IPS DF 6.9 (cell line): ENCODE measurements around the gene IMPA2.
"Not testable (repeated sequence)": the region's sequence is repeated elsewhere in the genome, so short reads cannot be mapped to it uniquely, and the experiment has no call there.

Source experiments
- DNase-seq: peaks from one replicate; pipeline ENCODE4 v3.0.0-alpha.2; 2013; ENCODE audit warnings: low read depth, low spot score
- H3K27ac ChIP-seq: one replicate; pipeline ENCODE4 v1.5.1; 2013; ENCODE audit warnings: low read length, control low read depth
- H3K27me3 ChIP-seq: 2 replicates; pipeline ENCODE4 v1.6.1; 2013; ENCODE audit warnings: mild to moderate bottlenecking, low read length; ENCODE audit not compliant: control insufficient read depth, insufficient read depth
- H3K36me3 ChIP-seq: 2 replicates; pipeline ENCODE4 v1.6.1; 2013; ENCODE audit warnings: low read length; ENCODE audit not compliant: control insufficient read depth, insufficient read depth
- H3K4me1 ChIP-seq: 2 replicates; pipeline ENCODE4 v1.6.1; 2013; ENCODE audit warnings: low read length; ENCODE audit not compliant: control insufficient read depth, insufficient read depth
- H3K4me3 ChIP-seq: 2 replicates; pipeline ENCODE4 v1.5.1; 2013; ENCODE audit warnings: mild to moderate bottlenecking, low read length
- H3K9me3 ChIP-seq: 2 replicates; pipeline ENCODE4 v1.6.1; 2013; ENCODE audit warnings: low read length, inconsistent platforms; ENCODE audit not compliant: control insufficient read depth, insufficient read depth
- WGBS: extraction: QIAGEN DNeasy Blood & Tissue Kit; methylation state at CpG from one replicate; pipeline ENCODE4 v1.1.7; 2013; ENCODE audit warnings: mixed read lengths, missing lambda C conversion rate; ENCODE audit not compliant: insufficient read length, insufficient coverage; 5-methylcytosine and 5-hydroxymethylcytosine counted together

The IMPA2 gene

DNA sequence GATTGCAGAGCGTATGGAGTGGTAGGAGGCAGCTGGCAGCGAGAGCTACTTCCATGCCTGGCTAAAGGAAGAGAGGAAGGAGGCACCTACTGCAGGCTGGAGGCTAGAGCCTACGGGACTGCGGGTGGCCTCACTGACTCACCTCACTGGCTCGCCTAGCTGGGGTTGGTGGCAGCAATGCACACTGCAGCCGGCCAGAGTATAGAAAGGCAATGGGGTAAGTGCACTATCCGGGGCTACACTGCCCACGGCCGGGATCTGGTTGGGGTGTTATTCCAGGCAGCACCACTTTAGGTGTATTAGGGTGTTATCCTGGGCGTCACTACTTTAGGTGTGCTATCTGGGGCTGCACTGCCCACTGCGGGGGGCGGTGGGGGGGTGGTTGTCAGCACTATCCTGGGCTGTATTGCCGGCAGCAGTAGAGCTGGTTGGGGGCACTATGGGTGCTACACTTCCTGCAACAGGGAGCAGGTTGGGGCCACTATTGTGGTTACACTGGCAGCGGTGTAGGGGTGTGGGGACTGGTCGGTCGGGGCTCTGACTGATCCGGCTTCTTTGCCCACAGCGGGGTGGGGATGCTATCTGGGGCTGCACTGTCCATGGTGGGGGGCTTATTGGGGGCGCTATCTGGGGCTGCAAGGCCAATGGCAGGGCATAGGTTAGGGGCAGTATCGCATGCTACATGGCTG is 79.0 kb downstream of the IMPA2 start:
- Histone ChIP-seq H3K9me3 (no peaks in the 10 kb centered on the region), H3K4me1 (no peaks in the 10 kb centered on the region), H3K4me3 (no peak overlapping the region), H3K36me3 (no peaks in the 10 kb centered on the region), H3K27ac (no peak overlapping the region), H3K27me3 (no peaks in the 10 kb centered on the region)
- no peak for DNase-seq
- no CpG with 5 or more reads among the region's 20 CpGs for WGBS

DNA sequence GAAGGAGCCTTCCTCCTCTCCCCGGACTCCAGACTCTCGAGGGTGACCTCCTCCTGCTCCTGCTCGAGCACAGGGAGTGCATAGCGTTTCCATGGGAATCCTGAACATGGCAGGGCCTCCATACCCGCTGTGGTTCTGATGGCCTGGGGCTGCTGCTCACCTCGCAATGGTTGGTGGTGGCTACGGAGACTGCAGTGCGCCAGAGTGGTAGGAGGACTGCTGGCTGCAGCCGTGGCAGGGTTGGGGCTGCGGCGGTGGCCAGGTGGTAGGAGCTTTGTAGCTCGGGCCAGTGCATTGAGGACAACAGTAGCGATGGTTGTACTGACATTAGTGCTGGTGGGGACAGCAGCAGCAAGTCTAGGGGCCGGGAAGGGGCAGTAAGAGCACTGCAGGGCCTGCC is 80.4 kb downstream of the IMPA2 start:
- no peak for DNase-seq
- Histone ChIP-seq H3K27ac (no peak overlapping the region), H3K9me3 (no peaks in the 10 kb centered on the region), H3K36me3 (no peaks in the 10 kb centered on the region), H3K4me1 (no peaks in the 10 kb centered on the region), H3K27me3 (no peaks in the 10 kb centered on the region), H3K4me3 (no peak overlapping the region)
- WGBS: no CpG with 5 or more reads among the region's 14 CpGs

DNA sequence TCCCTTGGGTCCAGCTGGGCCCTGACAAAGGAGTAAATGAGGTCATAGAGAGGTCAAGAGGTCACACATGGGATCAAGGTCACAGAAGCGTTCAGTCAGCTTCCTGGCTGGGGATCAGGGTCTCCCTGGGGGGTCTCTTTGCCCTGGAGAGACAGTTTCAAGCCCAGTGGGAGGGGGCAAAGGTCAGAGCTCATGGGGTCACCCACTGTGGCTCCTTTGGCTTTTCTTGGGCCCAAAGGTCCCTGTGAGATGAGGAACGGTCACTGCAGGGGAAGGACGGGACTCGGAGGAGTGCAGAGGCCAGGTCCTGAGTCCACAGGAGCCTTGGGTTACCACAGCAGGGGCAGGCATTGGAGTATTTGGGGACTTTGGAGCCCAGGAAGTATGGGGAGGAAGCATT is 81.7 kb downstream of the IMPA2 start:
- no peak overlapping the region for H3K4me3 ChIP-seq
- WGBS: no CpG with 5 or more reads among the region's 4 CpGs
- H3K27me3 ChIP-seq: no peaks in the 10 kb centered on the region
- DNase-seq: no peak
- H3K4me1 ChIP-seq: no peaks in the 10 kb centered on the region
- no peaks in the 10 kb centered on the region for H3K9me3 ChIP-seq
- no peaks in the 10 kb centered on the region for H3K36me3 ChIP-seq
- H3K27ac ChIP-seq: no peak overlapping the region

DNA sequence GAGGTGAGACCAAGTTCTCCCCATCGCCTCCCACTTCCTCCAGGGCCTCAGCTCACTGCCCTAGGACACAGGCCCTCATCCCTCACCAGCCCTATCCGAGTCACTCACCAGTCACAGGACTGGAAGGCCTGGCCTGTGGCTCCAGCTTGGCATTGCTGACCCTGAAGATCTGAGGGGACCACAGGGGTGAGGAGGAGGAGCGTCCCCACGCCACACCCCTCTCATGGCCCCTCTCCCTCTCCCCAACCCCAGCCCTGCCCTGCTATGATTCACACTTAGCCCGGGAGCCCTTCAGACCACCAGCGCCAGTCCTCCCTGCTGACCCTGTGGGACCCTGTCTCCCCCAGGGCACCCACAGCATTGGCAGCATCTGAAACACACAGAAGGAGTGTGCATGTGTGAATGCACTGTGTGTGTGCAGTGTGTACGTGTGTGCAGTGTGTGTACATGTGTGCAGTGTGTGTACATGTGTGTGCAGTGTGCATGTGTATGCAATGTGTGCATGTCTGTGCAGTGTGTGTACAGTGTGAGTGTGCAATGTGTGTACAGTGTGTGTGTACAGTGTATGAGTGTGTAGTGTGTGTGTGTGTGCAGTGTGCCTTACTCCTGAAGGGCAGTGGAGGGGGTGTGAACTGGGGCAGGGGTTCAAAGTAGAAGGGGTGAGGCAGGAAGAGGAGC is 82.9 kb downstream of the IMPA2 start:
- H3K27me3 ChIP-seq: no peaks in the 10 kb centered on the region
- no peak overlapping the region for H3K4me3 ChIP-seq
- no peaks in the 10 kb centered on the region for H3K4me1 ChIP-seq
- no CpG with 5 or more reads among the region's 7 CpGs for WGBS
- H3K36me3 ChIP-seq: no peaks in the 10 kb centered on the region
- DNase-seq: no peak
- no peaks in the 10 kb centered on the region for H3K9me3 ChIP-seq
- no peak overlapping the region for H3K27ac ChIP-seq

DNA sequence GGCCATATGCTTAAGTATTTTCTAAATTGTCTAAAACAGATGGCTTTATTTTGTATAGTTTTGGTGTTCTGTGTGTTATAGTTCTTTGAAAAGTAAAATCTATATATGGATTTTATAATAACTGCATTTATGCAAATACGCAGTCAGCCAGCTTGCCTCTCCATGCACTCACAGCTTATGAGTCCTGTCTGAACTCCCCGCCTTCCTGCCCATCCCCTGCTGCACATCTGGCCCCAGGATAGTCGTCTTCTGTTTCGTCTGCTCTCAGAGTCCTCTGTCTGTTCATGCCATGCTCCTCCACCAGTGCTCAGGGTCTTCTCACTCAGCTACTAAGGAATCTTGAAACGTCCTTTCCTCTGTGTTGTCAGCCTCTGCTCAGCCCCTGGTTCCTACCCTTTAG is 84.1 kb downstream of the IMPA2 start:
- no peak overlapping the region for H3K27ac ChIP-seq
- H3K9me3 ChIP-seq: no peaks in the 10 kb centered on the region
- H3K4me3 ChIP-seq: no peak overlapping the region
- DNase-seq: no peak
- WGBS: no CpG with 5 or more reads among the region's 5 CpGs
- no peaks in the 10 kb centered on the region for H3K4me1 ChIP-seq
- H3K27me3 ChIP-seq: no peaks in the 10 kb centered on the region
- H3K36me3 ChIP-seq: no peaks in the 10 kb centered on the region

DNA sequence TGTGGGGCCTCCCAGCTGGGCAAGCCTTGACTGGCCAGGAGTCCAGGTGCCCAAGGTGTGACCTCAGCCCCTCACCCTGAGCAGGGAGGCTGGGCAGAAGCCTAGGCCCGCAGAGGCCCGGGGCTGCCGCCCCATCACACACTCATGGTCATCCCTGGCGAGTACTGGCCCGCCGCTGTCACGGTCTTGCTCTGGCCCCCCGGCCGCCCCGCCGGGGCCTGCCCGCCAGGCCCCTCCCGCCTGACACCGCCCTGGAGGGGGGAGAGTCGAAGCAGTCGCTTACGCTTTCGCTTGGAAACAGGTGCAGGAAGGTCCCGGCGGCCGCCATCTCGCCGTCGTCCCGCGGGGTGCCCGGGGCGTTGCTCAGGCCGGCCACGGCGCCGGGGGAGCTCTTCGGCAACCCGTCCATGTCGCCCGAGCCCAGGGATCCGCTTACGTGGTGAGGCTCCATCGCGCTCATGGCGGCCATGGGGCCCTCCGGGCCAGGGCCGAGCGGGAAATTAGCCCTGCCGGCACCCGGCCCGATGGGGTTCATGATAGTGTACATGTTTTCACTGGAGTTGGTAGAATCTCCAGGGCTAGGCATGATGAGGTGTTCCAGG is 85.7 kb downstream of the IMPA2 start:
- H3K36me3 ChIP-seq: no peaks in the 10 kb centered on the region
- H3K9me3 ChIP-seq: no peaks in the 10 kb centered on the region
- no peak overlapping the region for H3K27ac ChIP-seq
- no peaks in the 10 kb centered on the region for H3K27me3 ChIP-seq
- no peak overlapping the region for H3K4me3 ChIP-seq
- DNase-seq: no peak
- WGBS: no CpG with 5 or more reads among the region's 47 CpGs
- no peaks in the 10 kb centered on the region for H3K4me1 ChIP-seq

DNA sequence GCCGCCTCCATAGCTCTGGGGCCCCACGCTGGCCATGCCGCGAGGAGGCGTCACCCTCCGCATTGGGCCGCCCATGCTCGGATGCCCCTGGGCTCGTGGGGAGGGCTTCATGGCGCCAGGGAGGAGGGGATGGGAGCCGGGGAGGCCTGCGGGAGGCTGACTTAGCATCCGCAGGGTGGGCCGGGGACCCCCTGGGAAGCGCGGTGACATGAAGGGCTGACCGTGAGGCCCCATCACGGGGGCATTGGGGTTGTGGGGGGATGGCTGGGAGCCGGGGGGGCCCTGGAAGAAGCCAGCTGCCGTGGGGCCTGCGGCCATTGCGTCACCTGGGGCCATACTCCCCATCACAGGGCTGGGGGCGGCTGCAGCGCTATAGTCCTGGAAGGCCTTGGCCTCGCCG is 86.4 kb downstream of the IMPA2 start:
- DNase-seq: no peak
- no peaks in the 10 kb centered on the region for H3K36me3 ChIP-seq
- H3K4me3 ChIP-seq: no peak overlapping the region
- no peaks in the 10 kb centered on the region for H3K27me3 ChIP-seq
- no CpG with 5 or more reads among the region's 26 CpGs for WGBS
- H3K27ac ChIP-seq: no peak overlapping the region
- no peaks in the 10 kb centered on the region for H3K9me3 ChIP-seq
- no peaks in the 10 kb centered on the region for H3K4me1 ChIP-seq

DNA sequence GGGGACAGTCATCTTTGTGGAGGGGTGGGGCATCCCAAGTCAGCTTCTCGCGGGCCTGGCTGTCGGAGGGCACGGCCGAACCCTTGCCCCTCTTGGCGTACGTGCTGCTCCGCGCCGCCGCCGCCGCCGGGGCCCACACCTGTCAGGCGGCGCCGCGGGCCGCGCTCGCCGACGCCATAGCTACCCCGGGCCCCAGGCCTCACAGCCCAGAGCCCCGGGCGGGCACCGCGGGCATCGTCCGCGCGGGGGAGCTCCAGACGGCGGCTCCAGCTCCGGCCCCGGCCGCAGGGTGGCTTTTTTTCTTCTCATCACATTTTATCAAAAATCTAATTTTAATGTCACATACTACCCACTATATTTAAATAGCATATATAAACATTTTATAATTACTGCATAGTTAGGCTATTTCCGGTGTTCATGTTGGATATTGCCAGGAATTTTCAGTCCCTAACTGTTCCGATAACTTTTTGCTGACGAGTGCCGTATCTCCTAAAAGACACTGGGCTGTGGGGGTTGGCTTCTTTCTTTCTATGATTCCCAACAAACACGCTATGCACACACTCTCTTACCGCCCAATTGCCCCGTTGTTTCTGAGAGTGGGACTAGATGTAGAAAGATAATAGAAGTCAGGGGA is 87.1 kb downstream of the IMPA2 start:
- H3K9me3 ChIP-seq, H3K27ac ChIP-seq, DNase-seq, H3K27me3 ChIP-seq, H3K4me3 ChIP-seq, H3K4me1 ChIP-seq, H3K36me3 ChIP-seq: not testable (repeated sequence)
- WGBS: no CpG with 5 or more reads among the region's 44 CpGs

DNA sequence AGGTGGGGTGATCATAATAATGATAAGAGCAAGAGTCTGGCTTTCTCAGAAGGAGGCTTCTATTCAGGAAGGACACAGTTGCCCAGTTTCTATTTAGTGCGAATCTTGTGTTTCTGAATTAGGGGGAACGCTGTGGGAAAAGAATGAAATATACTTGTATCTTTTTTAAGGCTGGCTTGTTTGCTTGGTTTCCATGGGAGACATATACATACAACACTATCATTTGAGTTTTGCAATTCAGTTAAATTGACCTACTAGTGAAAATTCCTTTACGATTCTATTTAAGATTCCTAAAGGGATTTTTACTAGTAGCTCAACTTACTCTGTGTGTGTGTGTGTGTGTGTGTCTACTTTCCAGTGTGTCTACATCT is 87.6 kb downstream of the IMPA2 start:
- no peak overlapping the region for H3K27ac ChIP-seq

DNA sequence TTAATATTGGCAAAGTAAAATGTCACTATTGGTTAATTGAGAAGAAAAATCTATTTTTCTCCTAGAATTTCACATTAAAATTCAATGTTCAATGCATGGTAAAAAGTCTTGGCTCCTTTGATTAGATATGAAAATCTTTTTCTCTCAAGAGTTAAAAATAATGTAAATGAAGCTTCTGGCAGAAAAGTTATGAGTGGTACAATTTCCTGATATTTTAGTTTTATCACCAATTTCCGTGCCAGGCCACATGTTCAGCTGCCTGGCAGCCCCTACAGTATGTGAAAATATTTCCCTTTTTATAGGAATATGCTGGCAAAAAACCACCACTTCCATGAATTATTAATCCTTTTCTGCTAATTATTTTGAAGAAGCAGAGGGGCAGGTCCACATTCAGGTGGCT is 89.8 kb downstream of the IMPA2 start:
- H3K27me3 ChIP-seq, H3K9me3 ChIP-seq, H3K27ac ChIP-seq, H3K36me3 ChIP-seq, H3K4me3 ChIP-seq, H3K4me1 ChIP-seq, DNase-seq: not testable (repeated sequence)
- WGBS: no CpG with 5 or more reads among the region's 1 CpG

More for the DNA sequence above, 87.6 kb downstream of the IMPA2 start:
- Histone ChIP-seq H3K4me3 (no peak overlapping the region), H3K4me1 (no peaks in the 10 kb centered on the region), H3K9me3 (no peaks in the 10 kb centered on the region), H3K36me3 (no peaks in the 10 kb centered on the region), H3K27me3 (no peaks in the 10 kb centered on the region)
- DNase-seq: no peak
- no CpG with 5 or more reads among the region's 3 CpGs for WGBS
